HepG2 (cell line): ENCODE results near the gene GLRA1. TPM values are rescaled to one million over a fixed set of nuclear protein-coding genes. Genes with fewer than 3 reads are reported as not detected.

Experiments used
- ADNP ChIP-seq: sonication (generic); formaldehyde crosslinking; IDR thresholded peaks from 2 replicates; pipeline ENCODE4 v1.4.0; 2020; ENCODE audit warnings: missing genetic modification reagents
- FOSL2 ChIP-seq: sonication (generic); formaldehyde crosslinking; IDR thresholded peaks from 2 replicates; pipeline ENCODE4 v1.4.0; 2020; ENCODE audit warnings: missing genetic modification reagents
- FOXP1 ChIP-seq, 2 experiments: fragments of 450-650 bp in 1 of 2; IDR thresholded peaks; 2 replicates each; pipeline ENCODE4 v1.6.1; 2017 to 2018; ENCODE audit warnings: antibody characterized with exemption in 1 of 2
- GZF1 ChIP-seq: sonication (generic); formaldehyde crosslinking; IDR thresholded peaks from 2 replicates; pipeline ENCODE4 v1.5.1; 2020; ENCODE audit warnings: mild to moderate bottlenecking, missing genetic modification reagents
- IKZF1 ChIP-seq: fragments of 450-650 bp; IDR thresholded peaks from 2 replicates; pipeline ENCODE4 v1.7.1; 2016
- KDM4B ChIP-seq: sonication (generic); formaldehyde crosslinking; IDR thresholded peaks from 2 replicates; pipeline ENCODE4 v1.4.0; 2020; ENCODE audit warnings: missing genetic modification reagents
- KLF13 ChIP-seq: sonication (generic); formaldehyde crosslinking; IDR thresholded peaks from 2 replicates; pipeline ENCODE4 v1.4.0; 2020; ENCODE audit warnings: mild to moderate bottlenecking, missing genetic modification reagents
- KMT2A ChIP-seq: sonication (generic); formaldehyde crosslinking; IDR thresholded peaks from 2 replicates; pipeline ENCODE4 v1.4.0; 2020; ENCODE audit warnings: missing genetic modification reagents
- MBD4 ChIP-seq: IDR thresholded peaks from 2 replicates; pipeline ENCODE4 v1.6.1; 2012; ENCODE audit warnings: low read length, inconsistent platforms, borderline replicate concordance
- REPIN1 ChIP-seq: sonication (generic); formaldehyde crosslinking; IDR thresholded peaks from 2 replicates; pipeline ENCODE4 v1.8.0; 2022; ENCODE audit warnings: missing genetic modification reagents, low read depth, mild to moderate bottlenecking, borderline replicate concordance
- SAFB2 ChIP-seq: sonication (generic); formaldehyde crosslinking; IDR thresholded peaks from 2 replicates; pipeline ENCODE4 v1.5.1; 2020; ENCODE audit warnings: missing genetic modification reagents, low read depth, mild to moderate bottlenecking, borderline replicate concordance
- SMAD3 ChIP-seq: sonication (generic); formaldehyde crosslinking; IDR thresholded peaks from 2 replicates; pipeline ENCODE4 v1.4.0; 2020; ENCODE audit warnings: missing genetic modification reagents
- TRIM24 ChIP-seq: sonication (generic); formaldehyde crosslinking; IDR thresholded peaks from 2 replicates; pipeline ENCODE4 v1.8.0; 2022; ENCODE audit warnings: mild to moderate bottlenecking, missing genetic modification reagents
- ZNF121 ChIP-seq: sonication (generic); formaldehyde crosslinking; IDR thresholded peaks from 2 replicates; pipeline ENCODE4 v1.5.0; 2020; ENCODE audit warnings: mild to moderate bottlenecking, missing genetic modification reagents
- ZNF124 ChIP-seq: sonication (generic); formaldehyde crosslinking; IDR thresholded peaks from 2 replicates; pipeline ENCODE4 v1.4.0; 2020; ENCODE audit warnings: missing genetic modification reagents
- ZNF331 ChIP-seq: sonication (generic); formaldehyde crosslinking; IDR thresholded peaks from 2 replicates; pipeline ENCODE4 v1.4.0; 2020; ENCODE audit warnings: missing genetic modification reagents
- ZNF441 ChIP-seq: sonication (generic); formaldehyde crosslinking; IDR thresholded peaks from 2 replicates; pipeline ENCODE4 v1.7.0; 2021; ENCODE audit warnings: missing genetic modification reagents, borderline replicate concordance
- ZNF556 ChIP-seq: sonication (generic); formaldehyde crosslinking; IDR thresholded peaks from 2 replicates; pipeline ENCODE4 v1.4.0; 2020; ENCODE audit warnings: mild to moderate bottlenecking, missing genetic modification reagents, borderline replicate concordance
- ZNF672 ChIP-seq: sonication (generic); formaldehyde crosslinking; IDR thresholded peaks from 2 replicates; pipeline ENCODE4 v1.8.1; 2022; ENCODE audit warnings: missing genetic modification reagents
- ZNF746 ChIP-seq: sonication (generic); formaldehyde crosslinking; IDR thresholded peaks from 2 replicates; pipeline ENCODE4 v1.8.0; 2022; ENCODE audit warnings: mild to moderate bottlenecking, missing genetic modification reagents
- polyA plus RNA-seq, 8 experiments: library from polyadenylated mRNA; depleted of rRNA in 3 of 8; stranded (reverse) in 7 of 8; unstranded in 1 of 8; fragments of >200 nt; fragmentation: Illumina TruSeq in 4 of 8; extraction: Trizol in 4 of 8; gene quantifications; 2 replicates each; pipeline versions ENCODE4 v1.2.1 to v1.2.3, GENCODE V29; 2011 to 2016; ENCODE audit warnings: low read depth in 4 of 8, missing spikeins in 1 of 8, mixed read lengths in 1 of 8; ENCODE audit not compliant: insufficient read depth in 1 of 8
- total RNA-seq, 5 experiments: library from RNA; depleted of rRNA; stranded (reverse); fragments of >200 nt; fragmentation: Illumina TruSeq; extraction: Trizol; gene quantifications; 2 replicates each; pipeline ENCODE4 v1.2.3, GENCODE V29; 2016; ENCODE audit warnings: low read depth in 1 of 5
- TF ChIP-seq, protein P1 (sequence below): IDR thresholded peaks from 2 replicates; pipeline ENCODE4 v1.6.1; 2018; ENCODE audit warnings: missing genetic modification reagents, mild to moderate bottlenecking, missing compliant biosample characterization
- TF ChIP-seq, protein P2 (sequence below): IDR thresholded peaks from 2 replicates; pipeline ENCODE4 v1.6.1; 2016; ENCODE audit warnings: mild to moderate bottlenecking, missing biosample characterization, missing genetic modification reagents
- TF ChIP-seq, protein P3 (sequence below): sonication (generic); formaldehyde crosslinking; IDR thresholded peaks from 2 replicates; pipeline ENCODE4 v1.5.1; 2020; ENCODE audit warnings: mild to moderate bottlenecking, missing genetic modification reagents
- TF ChIP-seq, protein P4 (sequence below): sonication (generic); formaldehyde crosslinking; IDR thresholded peaks from 2 replicates; pipeline ENCODE4 v1.8.0; 2022; ENCODE audit warnings: low read depth, missing genetic modification reagents
- TF ChIP-seq, protein P5 (sequence below): sonication (generic); formaldehyde crosslinking; IDR thresholded peaks from 2 replicates; pipeline ENCODE4 v1.5.1; 2020; ENCODE audit warnings: mild to moderate bottlenecking, missing genetic modification reagents, borderline replicate concordance

Gene GLRA1
- total and polyA plus RNA-seq, 2 of the 13 experiments (the other 11 are each of a cell fraction or from before 2014, with no cell fraction given): not detected

DNA sequence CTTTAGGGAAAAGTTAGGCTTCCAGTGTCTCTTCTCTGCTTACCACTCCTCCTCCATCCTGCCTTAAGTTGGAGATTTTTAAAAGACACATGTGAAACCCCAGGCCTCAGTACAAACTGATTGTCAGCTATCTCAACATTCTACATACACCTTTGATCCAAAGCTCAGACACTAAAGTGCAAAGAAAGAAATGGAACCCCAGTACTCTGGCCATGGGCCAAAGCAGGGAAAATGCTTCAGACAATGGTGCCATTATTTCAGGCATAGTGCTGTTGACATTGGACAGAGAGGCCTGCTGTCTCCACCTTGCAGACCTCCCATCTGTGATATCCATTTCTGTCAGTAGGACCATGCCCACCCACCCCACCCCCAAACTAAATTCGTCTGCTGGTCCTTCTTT, 103.7 kb downstream of the GLRA1 start (continued):
- TF ChIP-seq MBD4 (no peak), ZNF331 (peak; percentile 74; the same call in 1 of the 2 replicates), FOXP1 (IDR thresholded peaks at IDR 0.05) (no peak), FOXP1 (CRISPR knock-in tag; IDR thresholded peaks at IDR 0.05) (peak; percentile 42; the same call in 1 of the 2 replicates), ADNP (CRISPR knock-in tag) (no peak), ZNF746 (no peak), ZNF124 (CRISPR knock-in tag) (no peak), SMAD3 (CRISPR knock-in tag) (peak; percentile 47; the same call in 1 of the 2 replicates), KLF13 (CRISPR knock-in tag) (no peak), TRIM24 (CRISPR knock-in tag) (no peak), ZNF121 (no peak), SAFB2 (CRISPR knock-in tag) (no peak), KMT2A (CRISPR knock-in tag) (no peak), GZF1 (CRISPR knock-in tag) (no peak), ZNF556 (CRISPR knock-in tag) (no peak), IKZF1 (no peak), ZNF672 (CRISPR knock-in tag) (no peak), ZNF441 (CRISPR knock-in tag) (no peak), KDM4B (no peak), FOSL2 (CRISPR knock-in tag) (peak; percentile 59), REPIN1 (CRISPR knock-in tag) (peak; percentile 34; the same call in 1 of the 2 replicates)
- TF ChIP-seq, protein P1, sequence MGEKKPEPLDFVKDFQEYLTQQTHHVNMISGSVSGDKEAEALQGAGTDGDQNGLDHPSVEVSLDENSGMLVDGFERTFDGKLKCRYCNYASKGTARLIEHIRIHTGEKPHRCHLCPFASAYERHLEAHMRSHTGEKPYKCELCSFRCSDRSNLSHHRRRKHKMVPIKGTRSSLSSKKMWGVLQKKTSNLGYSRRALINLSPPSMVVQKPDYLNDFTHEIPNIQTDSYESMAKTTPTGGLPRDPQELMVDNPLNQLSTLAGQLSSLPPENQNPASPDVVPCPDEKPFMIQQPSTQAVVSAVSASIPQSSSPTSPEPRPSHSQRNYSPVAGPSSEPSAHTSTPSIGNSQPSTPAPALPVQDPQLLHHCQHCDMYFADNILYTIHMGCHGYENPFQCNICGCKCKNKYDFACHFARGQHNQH: no peak
- TF ChIP-seq, protein P2, sequence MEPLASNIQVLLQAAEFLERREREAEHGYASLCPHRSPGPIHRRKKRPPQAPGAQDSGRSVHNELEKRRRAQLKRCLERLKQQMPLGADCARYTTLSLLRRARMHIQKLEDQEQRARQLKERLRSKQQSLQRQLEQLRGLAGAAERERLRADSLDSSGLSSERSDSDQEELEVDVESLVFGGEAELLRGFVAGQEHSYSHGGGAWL (CRISPR knock-in tag): no peak
- TF ChIP-seq, protein P3, sequence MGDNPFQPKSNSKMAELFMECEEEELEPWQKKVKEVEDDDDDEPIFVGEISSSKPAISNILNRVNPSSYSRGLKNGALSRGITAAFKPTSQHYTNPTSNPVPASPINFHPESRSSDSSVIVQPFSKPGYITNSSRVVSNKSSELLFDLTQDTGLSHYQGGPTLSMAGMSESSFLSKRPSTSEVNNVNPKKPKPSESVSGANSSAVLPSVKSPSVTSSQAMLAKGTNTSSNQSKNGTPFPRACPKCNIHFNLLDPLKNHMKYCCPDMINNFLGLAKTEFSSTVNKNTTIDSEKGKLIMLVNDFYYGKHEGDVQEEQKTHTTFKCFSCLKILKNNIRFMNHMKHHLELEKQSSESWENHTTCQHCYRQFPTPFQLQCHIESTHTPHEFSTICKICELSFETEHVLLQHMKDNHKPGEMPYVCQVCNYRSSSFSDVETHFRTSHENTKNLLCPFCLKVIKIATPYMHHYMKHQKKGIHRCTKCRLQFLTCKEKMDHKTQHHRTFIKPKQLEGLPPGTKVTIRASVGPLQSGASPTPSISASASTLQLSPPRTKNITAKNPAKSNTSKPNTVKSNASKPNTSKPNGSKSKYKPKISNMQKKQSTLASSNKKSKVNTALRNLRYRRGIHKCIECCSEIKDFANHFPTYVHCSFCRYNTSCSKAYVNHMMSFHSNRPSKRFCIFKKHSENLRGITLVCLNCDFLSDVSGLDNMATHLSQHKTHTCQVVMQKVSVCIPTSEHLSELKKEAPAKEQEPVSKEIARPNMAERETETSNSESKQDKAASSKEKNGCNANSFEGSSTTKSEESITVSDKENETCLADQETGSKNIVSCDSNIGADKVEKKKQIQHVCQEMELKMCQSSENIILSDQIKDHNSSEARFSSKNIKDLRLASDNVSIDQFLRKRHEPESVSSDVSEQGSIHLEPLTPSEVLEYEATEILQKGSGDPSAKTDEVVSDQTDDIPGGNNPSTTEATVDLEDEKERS: no peak
- TF ChIP-seq, protein P4, sequence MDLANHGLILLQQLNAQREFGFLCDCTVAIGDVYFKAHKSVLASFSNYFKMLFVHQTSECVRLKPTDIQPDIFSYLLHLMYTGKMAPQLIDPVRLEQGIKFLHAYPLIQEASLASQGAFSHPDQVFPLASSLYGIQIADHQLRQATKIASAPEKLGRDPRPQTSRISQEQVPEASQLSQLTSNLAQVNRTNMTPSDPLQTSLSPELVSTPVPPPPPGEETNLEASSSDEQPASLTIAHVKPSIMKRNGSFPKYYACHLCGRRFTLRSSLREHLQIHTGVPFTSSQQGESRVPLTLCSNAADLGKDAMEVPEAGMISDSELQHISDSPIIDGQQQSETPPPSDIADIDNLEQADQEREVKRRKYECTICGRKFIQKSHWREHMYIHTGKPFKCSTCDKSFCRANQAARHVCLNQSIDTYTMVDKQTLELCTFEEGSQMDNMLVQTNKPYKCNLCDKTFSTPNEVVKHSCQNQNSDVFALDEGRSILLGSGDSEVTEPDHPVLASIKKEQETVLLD (CRISPR knock-in tag): no peak
- TF ChIP-seq, protein P5, sequence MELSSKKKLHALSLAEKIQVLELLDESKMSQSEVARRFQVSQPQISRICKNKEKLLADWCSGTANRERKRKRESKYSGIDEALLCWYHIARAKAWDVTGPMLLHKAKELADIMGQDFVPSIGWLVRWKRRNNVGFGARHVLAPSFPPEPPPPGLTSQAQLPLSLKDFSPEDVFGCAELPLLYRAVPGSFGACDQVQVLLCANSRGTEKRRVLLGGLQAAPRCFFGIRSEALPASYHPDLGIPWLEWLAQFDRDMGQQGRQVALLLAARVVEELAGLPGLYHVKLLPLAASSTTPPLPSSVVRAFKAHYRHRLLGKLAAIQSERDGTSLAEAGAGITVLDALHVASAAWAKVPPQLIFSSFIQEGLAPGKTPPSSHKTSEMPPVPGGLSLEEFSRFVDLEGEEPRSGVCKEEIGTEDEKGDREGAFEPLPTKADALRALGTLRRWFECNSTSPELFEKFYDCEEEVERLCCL (CRISPR knock-in tag): no peak
